Calu3 (cell line): Measurements from ENCODE around the gene NECAB2. TPM values are rescaled to one million over a fixed set of nuclear protein-coding genes. Genes with fewer than 3 reads are reported as not detected.
A peak's percentile ranks its signal among the peaks of the same experiment; 100 is the strongest.

ENCODE experiments used
- BruUV-seq: library from RNA; stranded (reverse); fragments of 400-500 nt; replicated peaks from 2 replicates; lab custom pipeline; 2021; lab: Mats Ljungman, UMichigan
- CTCF ChIA-PET: fragments of 300-600 bp; sonication (Branson Sonifier 250); formaldehyde crosslinking; loops from one replicate; lab custom pipeline; 2022; ENCODE audit warnings: antibody characterized with exemption; lab: Charles Lee
- DNase-seq: peaks from one replicate; pipeline ENCODE4 v3.0.0; 2022
- H3K27ac Mint-ChIP-seq: one replicate; pipeline ENCODE4 v1.8.0; 2022; ENCODE audit warnings: mixed read lengths; ENCODE audit not compliant: unreplicated experiment
- H3K27me3 Mint-ChIP-seq: one replicate; pipeline ENCODE4 v1.8.0; 2022; ENCODE audit warnings: mixed read lengths; ENCODE audit not compliant: unreplicated experiment
- H3K36me3 Mint-ChIP-seq: one replicate; pipeline ENCODE4 v1.8.0; 2022; ENCODE audit warnings: mild to moderate bottlenecking, moderate library complexity, mixed read lengths; ENCODE audit not compliant: insufficient read depth, unreplicated experiment
- H3K4me1 Mint-ChIP-seq: one replicate; pipeline ENCODE4 v1.8.0; 2022; ENCODE audit warnings: mild to moderate bottlenecking, low read depth, mixed read lengths; ENCODE audit not compliant: unreplicated experiment
- H3K4me3 Mint-ChIP-seq: one replicate; pipeline ENCODE4 v1.8.0; 2022; ENCODE audit warnings: mild to moderate bottlenecking, low read depth, moderate library complexity, mixed read lengths; ENCODE audit not compliant: unreplicated experiment
- H3K9me3 Mint-ChIP-seq: one replicate; pipeline ENCODE4 v1.8.0; 2022; ENCODE audit warnings: low read depth, mixed read lengths; ENCODE audit not compliant: unreplicated experiment
- CTCF ChIP-seq: fragments of 200-600 bp; IDR thresholded peaks from one replicate; pipeline ENCODE4 v1.8.0; 2022; ENCODE audit warnings: antibody characterized with exemption; ENCODE audit not compliant: unreplicated experiment
- intact Hi-C: fragments of 100-400 bp; cut with micrococcal nuclease; formaldehyde crosslinking; loops from one replicate; pipeline ENCODE4 v1.10.0; 2022; ENCODE audit not compliant: unreplicated experiment
- total RNA-seq: library from RNA; stranded (reverse); gene quantifications from 2 replicates; pipeline ENCODE4 v1.2.3, GENCODE V29; 2022

NECAB2 gene
- total RNA-seq, 1 experiment from 2014 or later, result 0.28 TPM

DNA sequence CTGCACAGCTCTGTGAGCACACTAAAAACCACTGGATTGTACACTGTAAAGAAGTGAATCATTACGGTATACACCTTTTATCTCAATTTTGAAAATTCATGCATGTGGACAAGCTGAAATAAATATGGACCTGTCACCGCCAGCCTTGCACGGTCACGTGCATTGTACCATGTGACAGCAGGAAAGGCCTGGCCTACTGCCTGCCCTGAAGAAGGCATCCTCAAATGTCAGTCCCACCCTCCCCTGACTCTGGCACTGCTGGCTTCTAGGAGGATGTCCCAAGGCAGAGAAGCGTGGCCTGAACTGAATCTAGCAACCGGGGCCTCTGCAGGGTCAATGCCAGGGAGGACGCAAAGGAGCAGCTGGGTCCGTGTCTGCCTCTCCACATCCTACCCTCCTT, 39.9 kb downstream of the NECAB2 start:
- Mint-ChIP-seq H3K27ac (no peak overlapping the region), H3K36me3 (no peaks in the 10 kb centered on the region), H3K9me3 (no peaks in the 10 kb centered on the region), H3K4me3 (no peak overlapping the region), H3K27me3 (peaks cover 74% of the 10 kb centered on the region), H3K4me1 (no peaks in the 10 kb centered on the region)
- CTCF ChIA-PET, result no interaction called here
- TF ChIP-seq CTCF, result no peak
- intact Hi-C loops, result no loop called here
- BruUV-seq, result no TSS peak
- DNase-seq, result no peak

DNA sequence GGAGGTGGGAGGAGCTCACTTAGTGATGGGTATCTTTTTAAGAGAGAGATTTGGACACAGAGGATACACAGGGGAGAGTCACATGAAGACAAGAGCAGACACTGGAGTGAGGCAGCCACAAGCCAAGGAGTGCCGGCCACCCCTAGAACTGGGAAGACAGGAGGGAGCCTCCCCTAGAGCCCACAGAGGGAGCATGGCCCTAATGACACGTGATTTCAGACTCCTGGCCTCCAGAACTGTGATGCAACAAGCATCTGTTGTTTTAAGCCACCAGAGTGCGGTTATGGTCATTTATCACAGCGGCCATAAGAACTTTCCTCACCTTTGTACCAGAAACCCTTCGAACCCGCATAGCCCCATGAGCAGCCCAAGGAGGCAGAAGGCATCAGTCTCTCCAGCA, 41.2 kb downstream of the NECAB2 start:
- no TSS peak for BruUV-seq
- peaks cover 61% of the 10 kb centered on the region for H3K27me3 Mint-ChIP-seq
- no peak overlapping the region for H3K27ac Mint-ChIP-seq
- no peak for DNase-seq
- CTCF ChIA-PET, result interaction anchor here (0.9 kb wide), 1 partner anchor 16 kb away, joined by 3 read pairs; no protein-coding TSS in a partner anchor
- intact Hi-C loops, result no loop called here
- H3K4me3 Mint-ChIP-seq, result no peak overlapping the region
- H3K9me3 Mint-ChIP-seq, result no peaks in the 10 kb centered on the region
- H3K36me3 Mint-ChIP-seq, result no peaks in the 10 kb centered on the region
- peaks cover 1% of the 10 kb centered on the region for H3K4me1 Mint-ChIP-seq
- TF ChIP-seq CTCF, result no peak

- Mint-ChIP-seq H3K4me1 (peaks cover 8% of the 10 kb centered on the region), H3K4me3 (peak overlapping the region; percentile 4), H3K9me3 (no peaks in the 10 kb centered on the region), H3K27me3 (peaks cover 38% of the 10 kb centered on the region), H3K27ac (peak overlapping the region; percentile 16), H3K36me3 (no peaks in the 10 kb centered on the region)
- CTCF ChIA-PET, result interaction anchor here (0.6 to 2.0 kb wide), 13 partner anchors 8 to 837 kb away, joined by 3 to 13 read pairs (median 4); partner anchors contain the start of gene OSGIN1
- intact Hi-C loops, result no loop called here
- TF ChIP-seq CTCF, result no peak
- no TSS peak for BruUV-seq
- peak; percentile 98 for DNase-seq
Measured at GRCh38 chr16:84013787-84014569, 45.9 kb downstream of the NECAB2 start.

DNA sequence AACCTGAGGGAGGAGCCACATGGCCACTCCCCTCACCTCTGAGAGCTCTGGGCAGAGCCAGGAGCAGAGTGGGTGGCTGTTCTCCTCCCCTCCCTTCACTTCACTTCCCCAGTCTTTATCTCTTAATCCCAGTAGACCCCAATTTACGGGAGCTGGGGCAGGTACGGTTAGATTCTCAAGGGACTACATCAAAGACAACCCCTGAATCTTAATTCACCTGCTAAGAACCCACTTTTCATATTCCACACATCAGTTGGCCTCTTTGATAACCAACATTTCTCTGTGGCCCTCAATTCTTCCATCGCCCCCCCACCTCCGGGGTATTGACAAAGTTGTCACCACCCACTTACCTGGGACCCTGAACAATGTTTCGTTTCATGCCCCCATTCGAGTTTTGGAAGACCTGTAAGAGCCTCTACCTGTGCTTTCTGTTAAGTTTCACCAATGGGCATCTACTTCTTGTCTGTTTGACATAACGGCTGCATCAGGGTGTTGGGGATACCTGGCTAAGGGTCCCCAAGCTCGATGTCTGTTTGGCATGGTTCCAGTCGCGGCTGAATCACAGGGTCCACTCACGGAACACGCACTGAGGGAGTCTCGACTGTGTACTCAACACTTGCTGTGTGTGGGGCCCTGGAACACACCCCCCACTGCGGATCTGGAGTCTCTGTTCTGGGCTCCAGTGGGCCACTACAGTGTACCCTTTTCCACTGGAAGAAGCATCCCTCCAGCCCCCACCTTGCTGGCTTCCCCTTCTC, 46.7 kb downstream of the NECAB2 start:
- no peaks in the 10 kb centered on the region for H3K9me3 Mint-ChIP-seq
- no peak for TF ChIP-seq CTCF
- BruUV-seq, result no TSS peak
- CTCF ChIA-PET, result interaction anchor here (0.7 to 2.0 kb wide), 8 partner anchors 8 to 220 kb away, joined by 3 to 13 read pairs (median 4); partner anchors contain the start of gene OSGIN1
- H3K36me3 Mint-ChIP-seq, result no peaks in the 10 kb centered on the region
- peaks cover 38% of the 10 kb centered on the region for H3K27me3 Mint-ChIP-seq
- DNase-seq, result no peak
- H3K4me3 Mint-ChIP-seq, result peak overlapping the region; percentile 4
- peaks cover 8% of the 10 kb centered on the region for H3K4me1 Mint-ChIP-seq
- peak overlapping the region; percentile 16 for H3K27ac Mint-ChIP-seq
- intact Hi-C loops, result no loop called here
